ENCODE results near the gene IFIT2.

Gene IFIT2, protein sequence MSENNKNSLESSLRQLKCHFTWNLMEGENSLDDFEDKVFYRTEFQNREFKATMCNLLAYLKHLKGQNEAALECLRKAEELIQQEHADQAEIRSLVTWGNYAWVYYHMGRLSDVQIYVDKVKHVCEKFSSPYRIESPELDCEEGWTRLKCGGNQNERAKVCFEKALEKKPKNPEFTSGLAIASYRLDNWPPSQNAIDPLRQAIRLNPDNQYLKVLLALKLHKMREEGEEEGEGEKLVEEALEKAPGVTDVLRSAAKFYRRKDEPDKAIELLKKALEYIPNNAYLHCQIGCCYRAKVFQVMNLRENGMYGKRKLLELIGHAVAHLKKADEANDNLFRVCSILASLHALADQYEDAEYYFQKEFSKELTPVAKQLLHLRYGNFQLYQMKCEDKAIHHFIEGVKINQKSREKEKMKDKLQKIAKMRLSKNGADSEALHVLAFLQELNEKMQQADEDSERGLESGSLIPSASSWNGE

DNA sequence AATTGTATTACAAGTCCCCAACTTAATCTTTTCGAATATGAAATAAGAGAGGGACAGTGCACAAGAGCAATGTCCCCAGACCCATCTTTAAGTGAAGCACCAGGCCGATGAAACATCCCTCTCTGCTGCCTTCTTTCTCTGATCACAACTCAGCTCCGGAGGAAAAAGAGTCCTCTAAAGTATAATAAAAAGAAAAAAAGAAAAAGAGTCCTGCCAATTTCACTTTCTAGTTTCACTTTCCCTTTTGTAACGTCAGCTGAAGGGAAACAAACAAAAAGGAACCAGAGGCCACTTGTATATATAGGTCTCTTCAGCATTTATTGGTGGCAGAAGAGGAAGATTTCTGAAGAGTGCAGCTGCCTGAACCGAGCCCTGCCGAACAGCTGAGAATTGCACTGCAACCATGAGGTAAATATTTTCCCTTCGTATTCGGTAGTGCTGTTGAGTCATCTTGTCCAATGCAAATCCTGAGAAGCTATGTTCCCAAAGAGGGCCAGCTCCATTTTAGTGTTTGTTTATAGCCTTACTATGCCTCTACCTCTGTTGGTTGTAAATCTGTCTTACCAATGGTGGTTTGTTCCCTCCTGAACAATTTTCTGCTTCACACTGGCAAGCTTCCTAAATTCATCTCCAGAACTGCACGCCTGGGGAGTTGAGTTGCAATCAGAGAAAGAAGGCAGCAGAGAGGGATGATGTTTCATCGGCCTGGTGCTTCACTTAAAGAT, at the start of gene IFIT2:
Gene IFIT2 (plus strand): TSS at position 326 of the 725 bp plus-strand sequence. CDS start 78 bp downstream, at position 404.
- peak; percentile 28 to 33 for DNase-seq

DNA sequence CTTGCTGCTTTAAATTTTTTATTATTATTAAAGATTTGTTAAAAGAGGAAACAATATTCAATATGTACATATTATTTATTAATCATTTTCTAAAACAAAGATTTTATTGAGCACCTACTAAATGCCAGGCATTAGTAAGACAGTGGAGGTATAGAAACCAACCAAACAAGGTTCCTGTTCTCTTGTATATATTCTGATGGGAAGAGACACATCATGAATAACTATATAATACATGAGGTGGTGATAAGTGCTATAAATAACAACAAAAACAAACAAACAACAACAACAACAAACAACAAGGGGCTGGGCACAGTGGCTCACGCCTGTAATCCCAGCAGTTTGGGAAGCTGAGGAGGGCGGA, 49.6 kb upstream of the IFIT2 start:
- no peak for DNase-seq

DNA sequence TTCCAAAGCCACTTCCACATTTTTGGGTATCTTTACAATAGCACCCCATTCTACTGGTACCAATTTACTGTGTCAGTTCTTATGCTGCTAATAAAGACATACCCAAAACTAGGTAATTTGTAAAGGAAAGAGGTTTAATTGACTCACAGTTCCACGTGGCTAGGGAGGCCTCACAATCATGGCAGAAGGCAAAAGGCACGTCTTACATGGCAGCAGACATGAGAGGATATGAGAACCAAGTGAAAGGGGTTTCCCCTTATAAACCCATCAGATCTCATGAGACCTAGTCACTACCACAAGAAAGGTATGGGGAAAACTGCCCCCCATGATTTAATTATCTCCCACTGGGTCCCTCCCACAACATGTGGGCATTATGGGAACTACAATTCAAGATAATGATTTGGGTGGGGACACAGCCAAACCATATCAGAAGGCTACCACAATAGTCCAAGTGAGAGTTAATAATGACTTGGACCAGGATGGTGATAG, 46.7 kb upstream of the IFIT2 start:
- peak in 1 of 2 experiments; percentile 34 for DNase-seq

DNA sequence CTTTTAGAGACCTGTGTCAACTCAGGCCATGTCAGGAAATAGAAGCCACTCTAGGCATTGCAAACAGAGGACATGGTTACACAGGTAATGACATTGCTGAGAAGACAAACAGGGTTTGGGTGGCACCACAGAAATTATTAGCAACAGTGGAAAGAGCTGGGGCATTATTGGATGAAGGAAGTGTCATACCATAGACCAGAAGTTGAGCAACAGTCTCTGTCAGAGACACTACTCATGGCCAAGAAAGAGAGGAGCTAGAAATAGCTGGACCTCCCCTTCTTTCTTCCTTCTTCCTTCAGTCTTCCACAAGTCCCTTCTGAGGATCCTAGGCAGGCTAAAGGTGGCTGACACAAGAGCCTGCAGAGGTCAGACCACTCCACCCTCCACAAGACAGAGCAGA, 46.1 kb upstream of the IFIT2 start:
- DNase-seq = no peak

DNA sequence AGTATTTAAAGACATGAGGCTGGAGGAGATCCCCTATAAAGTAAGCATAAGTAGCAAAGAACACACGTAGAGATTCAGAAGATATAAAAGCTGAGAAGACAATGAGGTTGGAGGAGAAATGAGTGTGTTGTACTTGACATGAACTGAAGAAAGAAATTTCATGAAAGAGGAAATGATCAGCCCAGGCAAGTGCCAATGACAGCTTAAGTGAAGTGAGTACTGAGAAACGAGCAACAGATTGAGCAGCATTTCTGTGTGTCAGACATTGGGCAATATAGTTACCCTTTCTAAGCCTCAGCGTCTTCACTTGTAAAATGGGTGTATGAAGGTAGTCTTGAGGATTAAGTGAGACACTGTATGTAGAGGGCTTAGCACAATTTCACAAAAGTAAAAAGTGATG, 45.5 kb upstream of the IFIT2 start:
- no peak for DNase-seq

DNA sequence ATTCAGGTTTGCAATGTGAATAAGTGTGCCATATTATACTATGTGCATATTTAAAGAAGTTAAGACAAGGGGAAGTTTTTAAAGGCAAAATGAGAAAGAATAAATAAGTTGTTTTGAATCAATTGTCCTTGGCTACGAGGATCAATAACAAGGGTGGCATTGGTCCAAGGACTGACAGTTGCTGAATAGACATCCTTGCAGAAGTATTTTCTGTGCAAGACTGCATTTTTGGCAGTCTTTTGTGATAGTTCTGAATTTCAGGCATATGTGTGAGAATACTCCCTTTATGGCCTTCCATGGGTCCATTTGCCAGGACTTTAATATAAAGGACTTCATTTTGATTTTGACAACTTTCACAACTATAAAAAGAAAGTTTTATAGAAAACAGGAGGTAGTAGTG, 44.9 kb upstream of the IFIT2 start:
- DNase-seq = no peak

DNA sequence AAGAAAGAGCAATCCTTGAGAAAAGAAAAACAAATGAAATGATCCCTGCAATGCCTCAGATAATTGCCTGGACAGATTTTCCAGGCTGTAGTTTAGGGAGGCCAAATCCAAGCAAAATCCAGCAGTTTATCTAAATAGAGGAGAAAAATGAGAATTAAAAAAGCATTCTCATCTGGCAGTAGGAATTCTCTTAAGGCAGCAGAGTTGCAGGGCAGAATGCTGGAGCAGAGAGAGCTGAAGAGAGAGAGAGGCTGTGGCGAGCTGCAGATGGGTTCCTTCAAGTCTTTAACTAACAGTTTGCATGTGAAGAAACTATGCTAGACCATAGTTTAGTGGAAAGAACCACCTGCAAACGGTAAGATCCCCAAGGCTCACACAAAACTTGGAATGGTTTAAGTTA, 44.3 kb upstream of the IFIT2 start:
- DNase-seq = no peak

DNA sequence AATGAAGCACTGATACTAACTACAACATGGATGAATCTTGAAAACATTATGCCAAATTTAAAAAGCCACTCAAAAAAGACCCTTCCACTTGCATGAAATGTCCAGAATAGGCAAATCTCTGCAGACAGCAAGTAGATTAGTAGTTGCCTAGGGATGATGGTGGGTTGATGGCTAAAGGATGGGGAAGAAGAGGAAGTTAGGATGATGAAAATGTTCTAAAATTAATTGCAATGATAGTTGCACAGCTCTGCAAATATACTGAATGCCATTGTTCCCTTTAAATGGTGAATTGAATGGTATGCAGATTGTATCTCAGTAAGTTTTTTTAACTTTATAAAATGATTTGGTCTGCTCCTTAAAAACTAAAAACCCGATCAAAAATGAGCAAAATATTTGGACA, 43.0 kb upstream of the IFIT2 start:
- no peak for DNase-seq

DNA sequence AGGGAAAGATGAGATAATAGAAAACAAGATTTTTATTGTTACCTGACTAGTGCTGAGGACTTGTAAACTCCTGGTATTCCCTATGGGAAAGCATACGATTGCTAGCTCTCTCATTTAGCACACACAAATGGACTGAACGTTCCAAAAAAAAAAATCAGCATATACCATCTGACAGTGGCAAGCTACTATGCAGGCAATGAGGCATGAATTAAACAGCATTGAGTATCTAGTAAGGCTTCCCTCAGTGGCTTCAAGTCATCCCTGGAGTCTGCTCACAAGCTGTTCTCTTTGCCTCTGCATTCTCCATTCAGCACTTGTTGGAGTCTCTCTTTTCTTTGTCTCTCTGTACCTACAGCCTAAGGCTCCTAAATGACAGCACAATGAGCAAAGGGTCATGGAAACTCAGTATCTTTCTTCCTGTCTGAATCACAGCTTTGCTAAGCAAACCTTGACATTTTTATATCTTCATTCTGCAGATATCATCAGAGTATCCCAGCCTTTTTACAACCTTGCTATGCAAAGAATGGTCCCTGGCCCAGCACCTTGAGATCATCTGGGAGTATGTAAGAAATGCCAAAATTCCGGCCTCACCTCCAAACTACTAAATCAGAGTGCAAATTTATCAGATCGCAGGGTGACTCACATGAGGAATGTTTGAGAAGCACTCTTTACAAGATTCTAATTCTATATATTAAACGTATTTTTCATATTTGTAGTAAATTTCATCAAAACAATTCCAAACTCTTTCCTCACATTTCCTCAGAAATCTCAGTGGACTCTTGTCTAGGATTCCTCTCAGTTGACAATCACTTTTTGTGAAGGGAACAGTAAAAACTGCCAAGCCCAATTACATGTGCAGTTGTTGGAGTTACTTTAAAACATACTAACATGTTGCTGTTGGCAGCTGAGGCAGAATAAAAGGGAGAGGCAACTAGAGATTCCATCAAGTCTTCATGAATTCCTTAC, 39.5 kb upstream of the IFIT2 start:
- no peak for DNase-seq

DNA sequence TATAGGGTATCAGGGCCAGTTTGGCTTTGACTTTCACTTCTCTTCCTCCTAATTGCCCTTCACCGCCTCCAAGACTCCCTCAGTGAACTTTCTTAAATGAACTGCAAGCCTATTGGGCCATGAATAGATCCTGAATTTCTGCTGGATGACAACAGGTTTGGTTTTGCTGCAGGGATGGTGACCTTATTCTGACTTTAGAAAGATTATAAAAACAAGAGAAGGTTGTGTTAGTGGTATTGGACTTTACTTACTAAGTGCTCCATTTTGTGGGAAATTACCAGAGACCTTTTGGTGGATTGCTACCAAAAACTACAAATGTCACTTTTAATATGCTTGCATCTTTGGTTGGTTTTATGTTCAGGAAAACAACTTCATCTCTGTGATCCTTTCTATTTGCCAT, 38.8 kb upstream of the IFIT2 start:
- DNase-seq = no peak

DNA sequence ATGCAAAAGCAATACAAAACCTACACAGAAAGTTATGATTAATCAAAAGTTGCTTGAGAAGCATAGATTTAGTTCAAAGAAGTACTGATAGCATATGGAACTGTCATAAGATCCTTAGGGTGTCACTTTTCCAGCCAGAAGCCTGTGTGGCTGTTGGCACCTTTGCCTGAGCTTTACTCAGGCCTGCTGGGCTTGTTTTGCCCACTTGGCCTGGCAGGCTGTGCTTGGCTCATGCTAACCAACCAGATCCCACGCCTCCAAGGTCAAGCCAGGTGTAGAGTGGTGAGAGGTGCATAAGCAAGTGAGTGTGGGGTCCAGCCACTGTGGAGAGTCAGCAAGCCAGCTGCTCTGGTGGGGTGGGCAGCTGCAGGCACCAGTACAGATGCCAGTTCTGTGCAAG, 38.3 kb upstream of the IFIT2 start:
- DNase-seq = no peak

DNA sequence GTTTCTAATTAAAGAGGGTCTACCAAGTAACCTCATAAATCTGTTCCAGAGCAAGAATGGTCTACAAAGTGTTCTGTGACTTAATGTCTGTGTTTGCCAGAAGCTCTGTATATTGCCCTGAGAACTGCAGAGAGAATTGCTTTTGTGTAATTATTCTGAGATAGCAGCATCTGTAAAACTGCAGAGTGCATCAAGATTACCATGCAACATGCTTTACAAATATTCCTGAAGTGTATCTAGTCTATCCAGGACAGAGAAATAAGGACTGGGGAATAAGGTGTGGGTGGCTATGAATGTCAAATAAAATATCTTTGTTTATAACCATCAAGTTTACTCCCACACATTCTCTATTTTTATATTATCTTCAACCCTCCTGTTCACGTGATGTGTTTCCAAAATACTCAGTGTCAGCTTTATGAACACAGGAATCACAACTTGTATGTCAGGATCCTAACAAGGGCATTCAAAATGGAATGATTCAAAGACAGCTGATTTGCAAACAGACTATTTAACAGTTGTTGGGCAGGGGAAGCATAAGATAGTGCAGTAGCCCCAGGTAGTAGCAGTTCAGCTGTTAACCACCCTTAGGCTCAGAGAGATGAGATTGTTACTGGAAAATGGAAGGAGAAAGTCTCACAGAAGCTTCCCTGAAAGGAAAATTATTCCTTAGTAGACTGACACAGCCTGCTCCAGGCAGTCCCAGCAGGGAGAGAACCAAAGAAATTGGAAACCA, 35.0 kb upstream of the IFIT2 start:
- DNase-seq = no peak

DNA sequence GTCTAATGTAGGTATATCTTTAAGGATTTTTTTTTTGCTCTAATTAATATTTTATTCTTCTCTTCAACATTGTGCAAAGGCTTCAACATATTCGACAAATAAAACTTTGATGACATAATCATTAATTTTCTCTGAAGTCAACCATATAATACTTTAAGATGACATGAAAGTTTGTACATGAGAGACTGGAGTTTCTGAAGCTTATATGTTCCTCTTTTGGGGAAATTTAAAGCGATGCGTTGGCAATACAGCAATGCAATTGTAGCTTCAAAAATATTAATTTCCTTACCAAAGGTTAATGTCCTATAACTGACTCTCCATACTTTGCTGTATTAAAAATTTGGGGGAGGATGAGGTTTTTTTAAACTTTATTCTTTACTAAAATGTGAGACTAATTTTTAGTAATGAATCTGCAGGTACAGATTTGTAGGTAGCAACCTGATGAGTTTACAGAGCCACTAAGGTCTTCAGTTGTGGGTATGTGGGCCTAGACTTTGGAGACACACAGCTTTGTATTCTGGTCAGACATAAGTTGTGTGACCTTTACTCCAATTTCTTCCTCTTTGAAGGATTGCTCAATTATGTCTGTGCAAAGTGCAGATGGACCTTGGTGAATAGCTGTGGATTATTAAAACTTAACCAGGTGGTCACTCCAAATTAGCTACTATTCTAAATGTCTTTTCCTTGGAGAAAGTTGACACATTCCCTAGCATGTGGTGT, 32.3 kb upstream of the IFIT2 start:
- no peak for DNase-seq

DNA sequence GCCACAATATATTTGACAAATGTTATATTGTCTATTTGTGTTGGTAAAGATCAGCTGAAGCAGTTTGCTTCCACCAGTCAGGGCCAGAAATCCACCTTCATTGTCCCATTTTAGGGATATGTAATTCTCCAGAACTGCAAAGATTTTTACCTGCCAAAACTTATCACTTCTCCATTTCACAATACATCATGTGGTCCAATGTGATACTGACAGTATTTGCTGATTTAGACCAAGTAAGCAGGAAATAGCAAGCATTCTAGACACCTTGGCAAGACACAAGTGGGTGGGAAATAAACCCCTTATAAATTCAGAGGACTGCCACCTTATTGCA, 31.7 kb upstream of the IFIT2 start:
- DNase-seq = no peak

DNA sequence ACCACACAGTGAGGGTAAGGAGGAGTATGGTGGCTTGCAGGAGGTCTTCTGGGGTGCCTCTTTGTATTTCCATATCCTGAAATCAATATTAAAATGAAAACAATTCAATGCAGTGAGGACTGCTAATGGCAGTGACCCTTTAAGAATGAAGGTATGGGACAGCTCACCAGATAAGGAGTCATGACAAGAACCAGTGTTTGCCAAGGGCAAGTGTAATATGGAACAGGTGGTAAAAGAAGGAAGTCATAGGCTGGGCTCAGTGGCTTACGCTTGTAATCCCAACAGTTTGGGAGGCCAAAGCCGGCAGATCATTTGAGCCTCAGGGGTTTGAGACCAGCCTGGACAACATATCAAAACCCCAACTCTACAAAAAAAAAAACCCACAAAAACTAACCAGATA, 30.3 kb upstream of the IFIT2 start:
- DNase-seq = no peak

DNA sequence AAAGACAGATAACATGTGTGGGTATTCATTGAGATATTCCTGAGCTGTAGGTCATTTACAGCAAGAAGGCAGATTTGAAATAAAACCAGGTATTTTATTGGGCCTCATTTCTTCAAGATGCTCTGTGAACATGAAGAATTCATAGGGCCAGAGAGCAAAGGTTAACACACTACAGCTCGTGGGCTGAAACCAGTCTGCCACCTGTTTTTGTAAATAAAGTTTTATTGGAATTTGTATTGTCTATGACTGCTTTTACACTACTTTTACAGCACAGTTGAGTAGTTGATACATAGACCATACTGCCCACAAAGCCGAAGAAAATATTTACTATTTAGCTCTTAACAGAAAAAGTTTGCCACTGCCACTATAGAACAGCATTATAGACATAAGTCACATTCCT, 28.2 kb upstream of the IFIT2 start:
- no peak for DNase-seq

DNA sequence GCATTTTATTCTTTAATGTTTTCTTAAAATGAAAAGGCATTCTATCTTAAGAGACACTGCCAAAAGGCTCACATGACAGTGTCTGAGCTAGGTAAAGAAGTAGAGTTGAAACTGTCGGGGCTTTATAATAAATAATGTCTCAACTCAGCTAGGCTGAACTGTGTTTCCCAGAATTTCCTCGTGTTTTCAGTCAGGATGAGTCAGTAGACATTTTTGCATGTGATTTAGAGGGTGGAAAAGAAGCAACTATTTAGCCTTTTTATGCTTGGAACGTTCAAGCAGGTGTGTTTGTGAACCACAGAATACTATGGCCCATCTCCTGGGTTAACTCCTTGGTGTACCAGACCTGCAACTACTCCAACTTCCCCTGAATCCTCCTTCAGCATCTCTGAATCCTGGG, 26.9 kb upstream of the IFIT2 start:
- DNase-seq = no peak

DNA sequence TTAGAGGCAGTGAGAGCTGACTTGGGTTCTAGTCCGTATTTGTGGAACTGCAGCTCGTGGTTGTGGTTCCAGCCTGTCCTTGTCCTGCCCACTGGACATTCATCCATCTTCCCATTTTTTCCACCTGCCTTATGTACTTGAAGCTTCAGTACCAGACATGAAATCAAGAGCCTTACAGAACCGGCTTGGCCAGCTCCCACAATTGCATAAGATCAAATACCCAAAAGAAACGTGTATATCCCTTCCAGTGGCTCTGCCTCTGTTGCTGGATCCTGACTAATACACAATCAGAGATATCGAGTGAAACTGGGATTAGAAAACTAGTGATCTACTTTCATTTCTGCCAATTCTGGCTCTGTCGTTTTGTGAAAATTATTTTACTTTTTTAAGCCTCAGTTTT, 26.5 kb upstream of the IFIT2 start:
- DNase-seq = no peak

DNA sequence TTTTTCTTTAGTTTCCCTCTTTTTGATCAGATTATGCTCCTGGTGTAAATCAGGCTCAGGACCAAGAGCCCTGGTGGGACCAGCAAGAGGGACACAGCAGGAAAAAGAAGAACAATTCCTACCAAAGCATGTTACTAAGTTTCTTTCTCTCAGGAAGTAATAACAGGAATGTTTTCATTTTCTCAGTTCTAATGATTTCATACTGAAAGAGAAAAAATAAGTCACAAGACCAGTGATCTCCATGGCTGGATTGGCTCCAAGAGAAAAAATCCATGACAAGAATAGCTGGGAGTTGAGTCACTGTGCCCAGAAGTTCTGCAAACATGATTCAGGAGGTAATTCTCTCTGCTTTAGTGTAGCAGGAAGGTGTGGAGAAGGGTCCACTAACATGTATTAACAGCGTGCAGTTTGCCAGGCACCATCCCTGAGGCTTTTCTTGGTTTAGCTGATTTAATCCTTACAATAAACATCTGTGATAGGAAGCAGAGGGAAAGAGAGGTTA, 23.8 kb upstream of the IFIT2 start:
- DNase-seq = no peak

DNA sequence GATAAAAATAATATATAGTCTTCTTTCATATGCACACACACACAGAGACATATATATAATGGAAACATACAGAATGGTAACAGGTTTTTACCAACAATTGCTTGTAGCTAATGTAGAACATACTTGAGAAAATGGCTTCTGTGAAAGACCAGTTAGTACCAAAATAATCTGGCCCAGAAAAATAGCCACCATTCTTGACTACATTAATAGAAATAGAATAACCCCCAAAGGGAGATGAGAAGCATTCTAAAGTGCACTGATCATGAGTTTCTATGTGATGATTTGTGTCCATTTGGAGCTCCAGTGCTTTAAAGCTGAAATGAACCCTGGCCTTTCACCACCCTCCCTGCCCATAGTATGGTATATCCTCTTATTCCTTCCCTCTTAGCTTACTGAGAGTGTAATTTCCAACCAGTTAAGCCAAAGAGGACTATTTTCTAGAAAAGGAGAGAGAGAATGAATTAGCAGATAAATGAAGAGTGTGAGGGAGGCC, 22.9 kb upstream of the IFIT2 start:
- DNase-seq = no peak

DNA sequence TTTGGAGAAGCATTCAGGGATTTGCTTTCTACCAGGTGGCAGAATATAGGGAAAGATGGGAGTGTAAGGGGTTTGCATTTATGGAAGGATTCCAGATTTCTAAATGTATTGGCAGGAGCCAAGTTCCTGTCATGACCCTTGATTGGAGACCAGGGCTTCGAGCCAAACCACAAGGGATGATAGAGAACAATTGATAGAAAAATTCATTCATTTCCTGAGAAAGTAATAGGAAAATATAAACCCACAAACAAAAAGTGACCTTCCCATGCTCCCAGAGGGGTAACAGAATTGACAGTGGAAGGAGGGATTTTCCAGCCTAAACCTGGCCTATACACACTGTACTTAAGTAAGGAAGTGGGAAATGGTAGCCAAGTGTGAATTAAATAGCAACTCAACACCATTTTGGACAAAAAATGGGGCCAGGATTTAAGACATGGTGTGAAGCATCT, 22.4 kb upstream of the IFIT2 start:
- no peak for DNase-seq

Measured in activated T-cell treated with anti-CD3 and anti-CD28 coated beads, Interleukin-2, amount 50 U/mL, for 48 hours (primary cell).